Neural progenitor cell (in vitro differentiated cells): Measurements from ENCODE around the gene KLHDC7B. TPM values are rescaled to one million over a fixed set of nuclear protein-coding genes. Genes with fewer than 3 reads are reported as not detected.
A peak's percentile ranks its signal among the peaks of the same experiment; 100 is the strongest.

Source experiments
- DNase-seq: peaks from one replicate; pipeline ENCODE4 v3.0.0-alpha.2; 2016; ENCODE audit warnings: low spot score
- H2AFZ ChIP-seq: fragments of 200-600 bp; sonication (generic); replicated peaks from 2 replicates; pipeline ENCODE4 v1.6.1; 2016; ENCODE audit warnings: antibody characterized with exemption
- H3F3A ChIP-seq: fragments of 200-600 bp; sonication (generic); 2 replicates; pipeline ENCODE4 v1.6.1; 2016; ENCODE audit warnings: antibody characterized with exemption, low read depth
- H3K27ac ChIP-seq: fragments of 200-600 bp; sonication (generic); 2 replicates; pipeline ENCODE4 v1.5.1; 2016; ENCODE audit warnings: mild to moderate bottlenecking
- H3K27me3 ChIP-seq: fragments of 200-600 bp; sonication (generic); 2 replicates; pipeline ENCODE4 v1.6.1; 2016; ENCODE audit warnings: mild to moderate bottlenecking, moderate library complexity
- H3K36me3 ChIP-seq: fragments of 200-600 bp; sonication (generic); 2 replicates; pipeline ENCODE4 v1.5.1; 2016
- H3K4me1 ChIP-seq: fragments of 200-600 bp; sonication (generic); 2 replicates; pipeline ENCODE4 v1.6.1; 2016; ENCODE audit warnings: mixed run types
- H3K4me2 ChIP-seq: fragments of 200-600 bp; sonication (generic); 2 replicates; pipeline ENCODE4 v1.6.1; 2016
- H3K4me3 ChIP-seq: fragments of 200-600 bp; sonication (generic); 2 replicates; pipeline ENCODE4 v1.5.1; 2016
- H3K79me2 ChIP-seq: fragments of 200-600 bp; sonication (generic); 2 replicates; pipeline ENCODE4 v1.6.1; 2016; ENCODE audit warnings: low read depth
- H3K9ac ChIP-seq: fragments of 200-600 bp; sonication (generic); 2 replicates; pipeline ENCODE4 v1.6.1; 2016
- H3K9me3 ChIP-seq: fragments of 200-600 bp; sonication (generic); 2 replicates; pipeline ENCODE4 v1.5.1; 2016; ENCODE audit warnings: low read depth
- H4K20me1 ChIP-seq: fragments of 200-600 bp; sonication (generic); 2 replicates; pipeline ENCODE4 v1.6.1; 2016; ENCODE audit warnings: low read depth
- H3K27ac Mint-ChIP-seq: 3 replicates; pipeline ENCODE4 v1.8.0; 2021; ENCODE audit warnings: mixed read lengths
- H3K27me3 Mint-ChIP-seq: 2 replicates; pipeline ENCODE4 v1.8.0; 2022; ENCODE audit warnings: low read depth, mild to moderate bottlenecking, inconsistent platforms, moderate library complexity, mixed read lengths; ENCODE audit not compliant: insufficient read depth
- H3K36me3 Mint-ChIP-seq: 3 replicates; pipeline ENCODE4 v1.8.0; 2021; ENCODE audit warnings: mixed read lengths
- H3K4me1 Mint-ChIP-seq: 3 replicates; pipeline ENCODE4 v1.8.0; 2021; ENCODE audit warnings: mixed read lengths
- H3K4me3 Mint-ChIP-seq: 3 replicates; pipeline ENCODE4 v1.8.0; 2021; ENCODE audit warnings: mild to moderate bottlenecking, moderate library complexity, mixed read lengths
- H3K9me3 Mint-ChIP-seq: 3 replicates; pipeline ENCODE4 v1.8.0; 2020; ENCODE audit warnings: mixed read lengths
- CTCF ChIP-seq: fragments of 200-600 bp; sonication (generic); IDR thresholded peaks from 2 replicates; pipeline ENCODE4 v1.5.1; 2017; ENCODE audit warnings: antibody characterized with exemption, mild to moderate bottlenecking
- EZH2 ChIP-seq: fragments of 200-600 bp; sonication (generic); IDR thresholded peaks from 2 replicates; pipeline ENCODE4 v1.6.1; 2017; ENCODE audit warnings: antibody characterized with exemption, mild to moderate bottlenecking, moderate library complexity
- EZH2phosphoT487 ChIP-seq: fragments of 200-600 bp; sonication (generic); IDR thresholded peaks from 2 replicates; pipeline ENCODE4 v1.6.1; 2017; ENCODE audit warnings: antibody characterized with exemption
- total RNA-seq: library from RNA; depleted of rRNA; stranded (reverse); fragments of >200 nt; gene quantifications from 2 replicates; pipeline ENCODE4 v1.2.3, GENCODE V29; 2015; ENCODE audit warnings: low replicate concordance

The KLHDC7B gene
- total RNA-seq, 1 donor from 2014 or later, result not detected

- H3K4me1 ChIP-seq, result peaks cover 24% of the 10 kb centered on the region
- H3K27ac Mint-ChIP-seq, result no peak overlapping the region
- H4K20me1 ChIP-seq, result peaks cover 66% of the 10 kb centered on the region
Measured at GRCh38 chr22:50527921-50528681, 17.6 kb upstream of the KLHDC7B start.

GRCh38 chr22:50528682-50529415, 16.9 kb upstream of the KLHDC7B start:
- no peak for DNase-seq
- Histone ChIP-seq H2AFZ (no peak overlapping the region), H3K9me3 (no peaks in the 10 kb centered on the region), H3K4me1 (peaks cover 24% of the 10 kb centered on the region), H3K36me3 (no peaks in the 10 kb centered on the region), H3K4me2 (no peak overlapping the region), H3F3A (peaks cover 64% of the 10 kb centered on the region), H3K27me3 (peaks cover 77% of the 10 kb centered on the region), H3K79me2 (peaks cover 9% of the 10 kb centered on the region), H3K27ac (no peak overlapping the region), H3K9ac (no peak overlapping the region), H4K20me1 (peaks cover 63% of the 10 kb centered on the region), H3K4me3 (no peak overlapping the region)
- peak overlapping the region; percentile 80 for H3K4me3 Mint-ChIP-seq
- TF ChIP-seq EZH2 (no peak), CTCF (no peak), EZH2phosphoT487 (no peak)
- H3K36me3 Mint-ChIP-seq, result peaks cover 3% of the 10 kb centered on the region
- H3K27ac Mint-ChIP-seq, result no peak overlapping the region
- H3K4me1 Mint-ChIP-seq, result peaks cover 25% of the 10 kb centered on the region
- H3K27me3 Mint-ChIP-seq, result peaks cover 56% of the 10 kb centered on the region
- H3K9me3 Mint-ChIP-seq, result peaks cover 2% of the 10 kb centered on the region

More at GRCh38 chr22:50527921-50528681, 17.6 kb upstream of the KLHDC7B start:
- Histone ChIP-seq H3K4me2 (no peak overlapping the region), H3K27me3 (peaks cover 69% of the 10 kb centered on the region), H2AFZ (no peak overlapping the region), H3K4me3 (no peak overlapping the region), H3K36me3 (no peaks in the 10 kb centered on the region), H3K27ac (no peak overlapping the region), H3K79me2 (peaks cover 9% of the 10 kb centered on the region), H3K9ac (no peak overlapping the region), H3K9me3 (no peaks in the 10 kb centered on the region), H3F3A (peaks cover 58% of the 10 kb centered on the region)
- peaks cover under 1% of the 10 kb centered on the region for H3K9me3 Mint-ChIP-seq
- peaks cover 19% of the 10 kb centered on the region for H3K4me1 Mint-ChIP-seq
- peaks cover 53% of the 10 kb centered on the region for H3K27me3 Mint-ChIP-seq
- H3K36me3 Mint-ChIP-seq, result peaks cover 5% of the 10 kb centered on the region
- H3K4me3 Mint-ChIP-seq, result peak overlapping the region; percentile 80
- no peak for DNase-seq
- no peak for TF ChIP-seq CTCF
- no peak for TF ChIP-seq EZH2phosphoT487
- no peak for TF ChIP-seq EZH2

- Mint-ChIP-seq H3K36me3 (peaks cover 2% of the 10 kb centered on the region), H3K27me3 (peaks cover 57% of the 10 kb centered on the region), H3K4me1 (peaks cover 30% of the 10 kb centered on the region), H3K27ac (no peak overlapping the region), H3K4me3 (no peak overlapping the region), H3K9me3 (peaks cover 2% of the 10 kb centered on the region)
- Histone ChIP-seq H3K27ac (no peak overlapping the region), H4K20me1 (peaks cover 57% of the 10 kb centered on the region), H3F3A (peaks cover 59% of the 10 kb centered on the region), H3K79me2 (peaks cover 7% of the 10 kb centered on the region), H3K9me3 (no peaks in the 10 kb centered on the region), H2AFZ (no peak overlapping the region), H3K4me2 (no peak overlapping the region), H3K9ac (no peak overlapping the region), H3K36me3 (no peaks in the 10 kb centered on the region), H3K4me1 (peaks cover 24% of the 10 kb centered on the region), H3K27me3 (peaks cover 79% of the 10 kb centered on the region), H3K4me3 (no peak overlapping the region)
- DNase-seq, result peak; percentile 44
- TF ChIP-seq EZH2 (no peak), EZH2phosphoT487 (no peak), CTCF (no peak)
Measured at GRCh38 chr22:50529416-50529896, 16.2 kb upstream of the KLHDC7B start.
